A549 treated with Hydrocortisone at 1 μM for 4 hours (cell line): ENCODE results near the gene PCDHB4. TPM values are rescaled to one million over a fixed set of nuclear protein-coding genes. Genes with fewer than 3 reads are reported as not detected.

Source experiments
- total RNA-seq: library from RNA; stranded (reverse); fragments of 200-300 nt; extraction: Qiagen RNA extraction; gene quantifications from 5 replicates; pipeline ENCODE4 v1.2.3, GENCODE V29; 2022

PCDHB4 gene
- total RNA-seq: 0.06 to 0.10 TPM (median 0.07 TPM) in 3 of 5 replicates, not detected in the others

DNA sequence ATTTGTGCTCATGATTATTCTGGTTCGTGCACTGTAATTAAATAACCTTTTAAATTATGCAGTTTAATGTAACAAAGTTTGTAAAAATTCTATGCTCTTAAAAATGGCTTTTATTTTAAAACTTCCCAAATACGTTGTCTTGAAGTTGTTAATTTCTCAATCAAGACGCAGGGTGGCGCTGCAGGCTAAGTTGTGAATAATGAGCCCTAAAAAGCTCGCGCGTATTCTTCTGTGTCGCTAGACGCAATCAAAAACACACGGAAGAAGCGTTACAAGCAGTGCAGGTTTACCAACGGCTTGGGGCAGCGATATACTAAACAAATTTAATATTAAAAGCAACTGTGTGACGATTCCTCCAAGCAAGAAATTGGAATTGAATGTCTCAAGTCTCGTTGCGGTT lies at the start of gene PCDHB4:
Gene PCDHB4 (plus strand): TSS at position 256 of the 400 bp plus-strand sequence. CDS start 181 bp downstream, outside the sequence.

DNA sequence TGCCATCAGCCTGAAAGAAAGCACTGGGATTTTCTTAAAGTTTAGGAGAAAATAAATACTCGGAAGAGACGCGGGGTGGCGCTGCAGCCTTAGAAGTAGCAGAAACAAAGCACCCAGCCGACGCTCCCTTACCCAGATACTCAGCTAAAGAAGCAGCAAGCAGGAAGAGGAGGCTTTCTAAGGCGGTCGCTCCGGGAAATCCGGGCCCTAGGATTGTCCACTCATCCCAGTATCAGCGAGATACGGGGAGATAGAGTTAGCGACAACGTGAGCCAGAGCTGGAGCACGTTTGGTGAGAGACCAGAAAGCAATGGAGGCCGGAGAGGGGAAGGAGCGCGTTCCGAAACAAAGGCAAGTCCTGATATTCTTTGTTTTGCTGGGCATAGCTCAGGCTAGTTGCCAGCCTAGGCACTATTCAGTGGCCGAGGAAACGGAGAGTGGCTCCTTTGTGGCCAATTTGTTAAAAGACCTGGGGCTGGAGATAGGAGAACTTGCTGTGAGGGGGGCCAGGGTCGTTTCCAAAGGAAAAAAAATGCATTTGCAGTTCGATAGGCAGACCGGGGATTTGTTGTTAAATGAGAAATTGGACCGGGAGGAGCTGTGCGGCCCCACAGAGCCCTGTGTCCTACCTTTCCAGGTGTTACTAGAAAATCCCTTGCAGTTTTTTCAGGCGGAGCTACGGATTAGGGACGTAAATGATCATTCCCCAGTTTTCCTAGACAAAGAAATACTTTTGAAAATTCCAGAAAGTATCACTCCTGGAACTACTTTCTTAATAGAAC lies 26.9 kb upstream of the PCDHB4 start, which contains the start of gene PCDHB2:
Gene PCDHB2 (plus strand): TSS at position 135 of the 782 bp plus-strand sequence. CDS start 176 bp downstream, at position 311.

DNA sequence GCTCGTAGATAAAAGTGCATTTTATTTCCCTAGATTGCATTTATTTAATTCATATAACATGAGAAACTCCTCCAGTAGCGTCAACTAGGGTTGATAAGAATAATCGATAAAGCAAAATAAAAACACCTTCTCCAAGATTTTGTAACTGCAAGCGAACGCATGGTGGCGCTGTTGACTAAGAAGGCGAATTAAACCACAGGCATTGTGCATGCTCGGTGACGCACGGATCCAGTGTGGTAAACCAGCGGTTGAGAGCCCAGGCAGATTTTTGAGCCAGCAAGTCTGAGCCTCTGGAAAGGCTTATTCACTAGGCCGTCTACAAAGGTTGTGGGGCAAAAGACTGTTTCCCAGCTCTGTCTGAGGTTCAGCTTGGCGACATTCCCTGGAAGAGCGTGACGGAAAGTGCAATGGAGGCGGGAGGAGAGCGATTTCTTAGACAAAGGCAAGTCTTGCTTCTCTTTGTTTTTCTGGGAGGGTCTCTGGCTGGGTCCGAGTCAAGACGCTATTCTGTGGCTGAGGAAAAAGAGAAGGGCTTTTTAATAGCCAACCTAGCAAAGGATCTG lies 21.3 kb upstream of the PCDHB4 start, which contains the start of gene PCDHB3:
Gene PCDHB3 (plus strand): TSS at position 231 of the 563 bp plus-strand sequence. CDS start 177 bp downstream, at position 408.

DNA sequence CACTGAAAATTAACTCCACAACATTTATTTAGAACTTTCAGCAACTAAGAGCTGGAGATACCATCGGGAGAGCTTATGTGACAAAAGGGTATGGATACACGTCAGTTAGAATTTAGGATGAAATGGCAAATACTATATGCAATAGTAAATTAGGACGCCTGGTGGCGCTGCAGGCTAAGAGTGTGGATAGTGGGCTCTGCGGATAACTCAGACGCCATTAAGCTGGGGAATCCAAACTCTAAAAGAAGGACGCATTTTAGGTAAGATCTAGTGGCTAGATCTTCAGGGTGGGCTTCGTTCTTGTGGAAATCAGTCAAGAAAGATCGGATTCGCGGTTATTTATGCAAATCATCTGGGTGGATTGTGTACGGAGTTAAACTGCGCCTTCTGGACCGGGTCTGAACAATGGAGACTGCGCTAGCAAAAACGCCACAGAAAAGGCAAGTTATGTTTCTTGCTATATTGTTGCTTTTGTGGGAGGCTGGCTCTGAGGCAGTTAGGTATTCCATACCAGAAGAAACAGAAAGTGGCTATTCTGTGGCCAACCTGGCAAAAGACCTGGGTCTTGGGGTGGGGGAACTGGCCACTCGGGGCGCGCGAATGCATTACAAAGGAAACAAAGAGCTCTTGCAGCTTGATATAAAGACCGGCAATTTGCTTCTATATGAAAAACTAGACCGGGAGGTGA lies 13.6 kb downstream of the PCDHB4 start, which contains the start of gene PCDHB5:
Gene PCDHB5 (plus strand): TSS at position 177 of the 688 bp plus-strand sequence. CDS start 229 bp downstream, at position 406.

DNA sequence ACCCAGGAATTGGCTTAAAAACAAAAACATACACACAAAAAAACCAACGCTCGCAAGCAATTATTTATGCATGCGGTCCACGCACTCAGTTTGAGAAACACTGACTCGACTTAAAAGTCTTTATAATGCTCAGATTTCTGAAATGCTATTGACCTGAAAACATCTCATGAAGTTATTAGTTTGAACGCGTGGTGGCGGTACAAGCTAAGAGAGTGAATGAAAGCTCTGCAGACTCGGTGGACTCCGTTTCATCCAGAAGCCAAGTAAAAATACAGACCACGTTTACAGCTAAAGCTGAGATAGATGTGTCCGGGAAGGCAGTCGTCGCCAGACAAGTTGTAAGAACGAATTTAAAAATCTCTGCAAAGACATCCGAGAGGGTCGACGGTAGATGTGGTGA lies 28.2 kb downstream of the PCDHB4 start, which contains the start of gene PCDHB6:
Gene PCDHB6 (plus strand): TSS at position 246 of the 400 bp plus-strand sequence. CDS start 201 bp downstream, outside the sequence.

DNA sequence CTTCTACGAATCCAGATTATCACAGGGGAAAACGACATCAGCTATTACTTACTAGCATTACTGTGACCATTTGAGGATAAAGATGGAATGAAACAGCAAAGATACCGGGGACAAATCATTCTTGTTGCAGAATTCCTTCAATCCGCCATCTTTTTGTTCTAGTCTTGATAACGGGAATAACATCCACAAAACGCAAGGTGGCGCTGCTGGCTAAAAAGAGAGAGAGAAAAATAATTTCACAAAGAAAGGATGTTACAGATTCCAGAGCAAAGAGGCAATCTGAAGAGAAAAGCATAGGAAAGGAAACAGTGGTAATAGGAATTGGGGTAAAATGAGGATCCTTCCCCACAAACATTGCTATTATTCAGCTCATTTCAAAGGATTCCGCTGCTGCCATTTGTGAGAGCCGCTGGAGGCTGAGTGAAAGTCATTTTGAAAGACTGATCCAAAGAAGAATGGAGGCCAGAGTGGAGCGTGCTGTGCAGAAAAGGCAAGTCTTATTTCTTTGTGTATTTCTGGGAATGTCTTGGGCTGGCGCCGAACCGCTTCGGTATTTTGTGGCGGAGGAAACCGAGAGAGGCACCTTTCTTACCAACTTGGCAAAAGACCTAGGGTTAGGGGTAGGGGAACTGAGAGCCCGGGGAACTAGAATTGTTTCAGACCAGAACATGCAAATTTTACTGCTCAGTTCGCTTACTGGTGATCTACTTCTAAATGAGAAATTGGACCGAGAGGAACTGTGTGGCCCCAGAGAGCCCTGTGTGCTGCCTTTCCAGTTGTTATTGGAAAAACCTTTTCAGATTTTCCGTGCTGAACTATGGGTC lies 51.0 kb downstream of the PCDHB4 start, which contains the start of gene PCDHB7:
Gene PCDHB7 (plus strand): TSS at position 264 of the 824 bp plus-strand sequence. CDS start 192 bp downstream, at position 456.

Other genes starting within 250 kb of the PCDHB4 start
- gene PCDHA12, start 246.5 kb upstream of the PCDHB4 start, total RNA-seq: 2.7 to 3.6 TPM (median 2.8 TPM) in 5 replicates
- 0.06 to 0.10 TPM (median 0.08 TPM) in 3 of 5 replicates, not detected in the others for gene PCDHA13, start 239.7 kb upstream of the PCDHB4 start, total RNA-seq
- gene PCDHAC1, start 195.5 kb upstream of the PCDHB4 start, total RNA-seq: 1.8 to 2.5 TPM (median 2.2 TPM) in 5 replicates
- gene PCDHAC2, start 155.3 kb upstream of the PCDHB4 start, total RNA-seq: 3.3 to 4.9 TPM (median 3.7 TPM) in 5 replicates
- gene PCDHB1, start 70.4 kb upstream of the PCDHB4 start, total RNA-seq: not detected in 5 replicates
- 3.1 to 3.9 TPM (median 3.4 TPM) in 5 replicates for gene PCDHB2, start 27.2 kb upstream of the PCDHB4 start, total RNA-seq
- gene PCDHB3, start 21.3 kb upstream of the PCDHB4 start, total RNA-seq: 0.03 to 0.07 TPM in 2 of 5 replicates, not detected in the others
- 1.1 to 1.8 TPM (median 1.6 TPM) in 5 replicates for gene PCDHB5, start 13.4 kb downstream of the PCDHB4 start, total RNA-seq
- 0.84 to 1.1 TPM (median 1.0 TPM) in 5 replicates for gene PCDHB6, start 28.2 kb downstream of the PCDHB4 start, total RNA-seq
- not detected in 5 replicates for gene PCDHB7, start 50.8 kb downstream of the PCDHB4 start, total RNA-seq
- 0.13 to 0.36 TPM (median 0.30 TPM) in 5 replicates for gene PCDHB8, start 56.0 kb downstream of the PCDHB4 start, total RNA-seq
- gene PCDHB16, start 60.6 kb downstream of the PCDHB4 start, total RNA-seq: 0.05 to 0.08 TPM (median 0.05 TPM) in 4 of 5 replicates, not detected in the other
- 0.03 TPM in 1 of 5 replicates, not detected in the others for gene PCDHB9, start 65.3 kb downstream of the PCDHB4 start, total RNA-seq
- gene PCDHB10, start 70.5 kb downstream of the PCDHB4 start, total RNA-seq: 0.03 to 0.06 TPM (median 0.05 TPM) in 3 of 5 replicates, not detected in the others
- 0.03 to 0.08 TPM (median 0.06 TPM) in 5 replicates for gene PCDHB11, start 77.8 kb downstream of the PCDHB4 start, total RNA-seq
- 0.06 TPM in 1 of 5 replicates, not detected in the others for gene PCDHB12, start 86.9 kb downstream of the PCDHB4 start, total RNA-seq
- 0.06 to 0.09 TPM (median 0.09 TPM) in 4 of 5 replicates, not detected in the other for gene PCDHB13, start 92.1 kb downstream of the PCDHB4 start, total RNA-seq
- 0.06 to 0.10 TPM (median 0.08 TPM) in 5 replicates for gene PCDHB14, start 101.5 kb downstream of the PCDHB4 start, total RNA-seq
- 0.03 to 0.14 TPM (median 0.06 TPM) in 5 replicates for gene PCDHB15, start 123.6 kb downstream of the PCDHB4 start, total RNA-seq
- gene SLC25A2, start 182.2 kb downstream of the PCDHB4 start, total RNA-seq: not detected in 5 replicates
- 60.4 to 85.3 TPM (median 69.6 TPM) in 5 replicates for gene TAF7, start 199.0 kb downstream of the PCDHB4 start, total RNA-seq
- 0.22 to 0.38 TPM (median 0.31 TPM) in 5 replicates for gene PCDHGA1, start 208.7 kb downstream of the PCDHB4 start, total RNA-seq
- gene PCDHGA2, start 216.9 kb downstream of the PCDHB4 start, total RNA-seq: 0.54 to 0.91 TPM (median 0.62 TPM) in 5 replicates
- not detected in 5 replicates for gene PCDHGA3, start 222.0 kb downstream of the PCDHB4 start, total RNA-seq
- 1.3 to 2.2 TPM (median 1.6 TPM) in 5 replicates for gene PCDHGB1, start 228.3 kb downstream of the PCDHB4 start, total RNA-seq
- gene PCDHGA4, start 233.2 kb downstream of the PCDHB4 start, total RNA-seq: 0.06 to 0.16 TPM (median 0.12 TPM) in 4 of 5 replicates, not detected in the other
- 0.05 to 0.13 TPM (median 0.11 TPM) in 4 of 5 replicates, not detected in the other for gene PCDHGB2, start 238.2 kb downstream of the PCDHB4 start, total RNA-seq
- gene PCDHGA5, start 242.3 kb downstream of the PCDHB4 start, total RNA-seq: 0.10 to 0.23 TPM (median 0.13 TPM) in 5 replicates
- gene PCDHGB3, start 248.4 kb downstream of the PCDHB4 start, total RNA-seq: 0.20 to 0.25 TPM (median 0.21 TPM) in 5 replicates